Measurements from ENCODE around the gene CAMSAP3.

Gene CAMSAP3

GRCh38 chr19:7603919-7604318 is 8.3 kb downstream of the CAMSAP3 start:
- no peak overlapping the region for H3K27ac ChIP-seq (ENCODE audit: low read length)
- no peaks in the 10 kb centered on the region for H3K36me3 ChIP-seq (ENCODE audit: control insufficient read depth in 1 of 2, insufficient read depth in 2 of 2, low read length in 2 of 2)
- H3K27me3 ChIP-seq (ENCODE audit: low read depth, low read length), result no peaks in the 10 kb centered on the region
- H3K4me3 ChIP-seq (ENCODE audit: low read depth in 1 of 2, low read length in 2 of 2), result no peak overlapping the region
- H3K4me1 ChIP-seq (ENCODE audit: control insufficient read depth in 1 of 2, insufficient read depth in 2 of 2, low read length in 2 of 2), result no peaks in the 10 kb centered on the region
- no peaks in the 10 kb centered on the region for H3K9me3 ChIP-seq (ENCODE audit: control insufficient read depth in 1 of 2, low read length in 2 of 2)

DNA sequence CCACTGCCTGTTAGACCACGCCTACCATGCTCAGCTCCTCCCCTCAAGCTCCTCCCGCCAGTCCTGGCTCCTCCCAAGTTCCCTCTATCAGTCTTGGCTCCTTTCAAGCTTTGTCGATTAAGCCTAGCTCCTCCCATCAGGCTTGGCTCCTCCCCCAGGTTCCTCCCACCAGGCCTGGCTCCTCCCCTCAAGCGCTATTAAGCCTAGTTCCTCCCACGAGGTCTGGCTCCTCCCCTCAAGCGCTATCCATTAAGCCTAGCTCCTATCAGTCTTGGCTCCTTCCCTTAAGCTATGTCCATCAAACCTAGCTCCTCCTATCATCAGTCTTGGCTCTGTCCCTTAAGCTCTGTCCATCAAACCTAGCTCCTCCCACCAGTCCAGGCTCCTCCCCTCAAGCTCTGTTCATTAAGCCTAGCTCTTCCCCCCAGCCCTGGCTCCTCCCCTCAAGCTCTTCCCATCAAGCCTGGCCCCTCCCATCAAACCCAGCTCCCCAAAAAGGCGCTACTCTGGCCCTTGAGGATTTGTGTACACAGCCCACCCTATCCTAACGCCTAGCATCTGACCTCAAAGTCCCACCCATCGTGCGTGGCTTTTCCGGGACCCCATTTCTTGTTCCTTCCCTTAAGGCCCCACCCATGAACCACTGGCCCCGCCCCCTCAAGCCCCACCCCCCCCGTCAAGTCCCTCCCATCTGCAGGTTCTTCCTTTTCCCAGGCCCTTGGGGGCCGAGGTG is 10.0 kb downstream of the CAMSAP3 start:
- no peaks in the 10 kb centered on the region for H3K36me3 ChIP-seq (ENCODE audit: control insufficient read depth in 1 of 2, insufficient read depth in 2 of 2, low read length in 2 of 2)
- H3K9me3 ChIP-seq (ENCODE audit: control insufficient read depth in 1 of 2, low read length in 2 of 2), result no peaks in the 10 kb centered on the region
- H3K27me3 ChIP-seq (ENCODE audit: low read depth, low read length), result no peaks in the 10 kb centered on the region
- H3K4me3 ChIP-seq (ENCODE audit: low read depth in 1 of 2, low read length in 2 of 2), result no peak overlapping the region
- H3K27ac ChIP-seq (ENCODE audit: low read length), result no peak overlapping the region
- H3K4me1 ChIP-seq (ENCODE audit: control insufficient read depth in 1 of 2, insufficient read depth in 2 of 2, low read length in 2 of 2), result no peaks in the 10 kb centered on the region

DNA sequence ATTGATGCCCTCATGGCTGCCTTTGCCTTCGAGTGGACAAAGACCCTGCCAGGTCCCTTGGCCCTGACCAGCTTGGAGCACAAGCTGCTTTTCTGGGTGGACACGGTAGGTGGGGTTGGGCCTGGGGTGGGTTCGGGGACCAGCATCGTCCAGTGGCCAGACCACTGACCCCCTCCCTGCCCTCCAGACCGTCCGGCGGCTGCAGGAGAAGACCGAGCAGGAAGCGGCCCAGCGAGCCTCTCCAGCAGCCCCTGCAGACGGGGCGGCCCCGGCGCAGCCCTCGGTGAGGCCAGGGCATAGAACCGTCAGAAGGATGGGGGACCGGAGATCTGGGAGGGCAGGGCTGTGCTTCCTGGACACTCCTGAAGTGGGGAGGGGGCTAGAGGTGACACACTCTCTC is 10.6 kb downstream of the CAMSAP3 start:
- Histone ChIP-seq H3K36me3 (ENCODE audit: control insufficient read depth in 1 of 2, insufficient read depth in 2 of 2, low read length in 2 of 2) (no peaks in the 10 kb centered on the region), H3K9me3 (ENCODE audit: control insufficient read depth in 1 of 2, low read length in 2 of 2) (no peaks in the 10 kb centered on the region), H3K4me3 (ENCODE audit: low read depth in 1 of 2, low read length in 2 of 2) (no peak overlapping the region), H3K27ac (ENCODE audit: low read length) (no peak overlapping the region), H3K27me3 (ENCODE audit: low read depth, low read length) (no peaks in the 10 kb centered on the region), H3K4me1 (ENCODE audit: control insufficient read depth in 1 of 2, insufficient read depth in 2 of 2, low read length in 2 of 2) (no peaks in the 10 kb centered on the region)

DNA sequence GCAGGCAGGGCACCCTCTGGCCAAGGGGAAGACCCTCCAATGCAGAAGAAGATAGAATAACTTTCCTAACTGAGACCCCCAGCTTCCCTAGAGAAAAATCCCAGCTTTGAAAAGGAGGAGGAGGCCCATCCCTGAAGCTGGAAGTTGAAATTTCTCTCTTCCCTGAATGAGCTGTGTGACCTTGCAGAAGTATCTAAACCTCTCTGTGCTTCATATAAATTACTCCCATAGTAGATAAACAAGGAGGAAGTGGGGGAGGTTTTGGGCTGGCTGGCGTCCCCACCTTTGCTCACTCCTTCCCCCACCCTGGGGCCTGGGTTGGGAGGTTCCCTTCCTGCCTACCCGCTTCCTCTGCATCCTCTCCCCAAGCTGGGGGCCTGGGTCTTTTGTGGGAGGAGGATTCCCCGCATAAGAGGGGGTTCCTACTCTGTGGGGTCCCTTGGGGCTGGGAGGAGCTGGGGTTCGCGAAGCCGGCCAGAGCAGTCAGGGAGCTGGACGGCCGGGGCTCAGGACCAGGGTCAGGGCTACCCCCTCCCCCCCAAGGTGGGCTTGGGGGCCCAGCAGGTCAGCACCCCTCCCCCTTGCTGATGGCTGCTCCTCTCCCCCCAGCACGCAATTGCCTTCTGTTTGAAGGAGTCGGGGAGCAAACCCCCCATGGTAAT is 11.7 kb downstream of the CAMSAP3 start:
- H3K27ac ChIP-seq (ENCODE audit: low read length), result no peak overlapping the region
- H3K4me1 ChIP-seq (ENCODE audit: control insufficient read depth in 1 of 2, insufficient read depth in 2 of 2, low read length in 2 of 2), result no peaks in the 10 kb centered on the region
- H3K4me3 ChIP-seq (ENCODE audit: low read depth in 1 of 2, low read length in 2 of 2), result no peak overlapping the region
- H3K9me3 ChIP-seq (ENCODE audit: control insufficient read depth in 1 of 2, low read length in 2 of 2), result no peaks in the 10 kb centered on the region
- H3K27me3 ChIP-seq (ENCODE audit: low read depth, low read length), result no peaks in the 10 kb centered on the region
- no peaks in the 10 kb centered on the region for H3K36me3 ChIP-seq (ENCODE audit: control insufficient read depth in 1 of 2, insufficient read depth in 2 of 2, low read length in 2 of 2)

DNA sequence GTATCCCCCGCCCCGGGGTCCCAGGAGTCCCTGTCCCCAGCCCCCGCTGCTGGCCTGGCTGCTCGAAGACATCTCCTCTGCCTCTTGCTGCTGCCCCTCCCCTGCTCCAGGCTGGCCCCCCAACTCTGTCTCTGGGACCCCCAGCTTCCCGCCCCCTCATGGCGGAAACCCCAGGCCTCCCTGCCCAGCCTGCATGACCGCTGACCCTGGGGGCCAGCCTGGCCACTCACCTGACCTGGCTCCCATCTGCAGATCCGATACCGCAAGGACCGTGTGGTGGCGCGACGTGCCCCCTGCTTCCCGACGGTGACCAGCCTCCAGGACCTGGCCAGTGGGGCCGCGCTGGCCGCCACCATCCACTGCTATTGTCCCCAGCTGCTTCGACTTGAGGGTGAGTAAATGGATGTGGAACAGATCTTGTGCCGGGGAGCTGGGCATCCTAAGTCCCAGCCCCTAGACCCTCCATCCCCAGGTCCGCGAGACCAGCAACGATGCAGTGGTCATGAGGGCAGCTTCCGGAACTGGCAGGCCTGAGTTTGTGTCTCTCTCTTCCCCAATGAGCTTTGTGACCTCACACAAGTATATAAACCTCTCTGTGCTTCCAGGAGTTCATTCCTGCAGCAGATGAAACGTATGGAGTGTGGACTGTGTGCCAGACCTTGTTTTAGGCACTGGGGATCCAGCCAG is 12.4 kb downstream of the CAMSAP3 start:
- H3K4me3 ChIP-seq (ENCODE audit: low read depth in 1 of 2, low read length in 2 of 2), result no peak overlapping the region
- no peaks in the 10 kb centered on the region for H3K36me3 ChIP-seq (ENCODE audit: control insufficient read depth in 1 of 2, insufficient read depth in 2 of 2, low read length in 2 of 2)
- H3K9me3 ChIP-seq (ENCODE audit: control insufficient read depth in 1 of 2, low read length in 2 of 2), result no peaks in the 10 kb centered on the region

DNA sequence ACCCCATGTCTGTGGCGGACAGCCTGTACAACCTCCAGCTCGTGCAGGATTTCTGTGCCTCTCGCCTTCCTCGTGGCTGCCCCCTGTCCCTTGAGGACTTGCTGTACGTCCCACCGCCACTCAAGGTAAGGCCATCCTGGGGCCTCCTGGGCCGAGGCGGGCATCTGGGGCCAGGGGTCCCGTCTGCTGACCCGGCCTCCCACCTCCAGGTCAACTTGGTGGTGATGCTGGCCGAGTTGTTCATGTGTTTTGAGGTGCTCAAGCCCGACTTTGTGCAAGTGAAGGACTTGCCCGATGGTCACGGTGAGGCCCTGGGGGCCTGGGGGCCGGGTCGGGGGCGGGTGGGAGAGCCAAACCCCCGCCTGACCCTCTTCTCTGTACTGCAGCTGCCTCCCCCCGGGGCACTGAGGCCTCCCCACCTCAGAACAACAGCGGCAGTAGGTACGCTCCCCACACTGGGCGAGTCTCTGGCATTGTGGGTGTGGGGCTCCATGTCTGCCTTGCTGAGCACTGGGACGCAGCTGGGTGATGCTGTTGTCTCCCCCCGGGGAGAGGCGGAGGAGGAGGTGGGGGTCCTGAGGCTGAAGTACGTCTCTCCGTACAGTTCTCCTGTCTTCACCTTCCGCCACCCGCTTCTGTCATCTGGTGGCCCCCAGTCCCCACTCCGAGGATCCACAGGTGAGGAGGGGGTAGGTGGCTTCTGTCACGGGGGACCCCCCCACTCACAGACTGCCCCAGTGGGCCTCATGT is 15.0 kb downstream of the CAMSAP3 start:
- Histone ChIP-seq H3K4me3 (ENCODE audit: low read depth in 1 of 2, low read length in 2 of 2) (no peak overlapping the region), H3K9me3 (ENCODE audit: control insufficient read depth in 1 of 2, low read length in 2 of 2) (no peaks in the 10 kb centered on the region), H3K27me3 (ENCODE audit: low read depth, low read length) (no peaks in the 10 kb centered on the region), H3K36me3 (ENCODE audit: control insufficient read depth in 1 of 2, insufficient read depth in 2 of 2, low read length in 2 of 2) (no peaks in the 10 kb centered on the region), H3K27ac (ENCODE audit: low read length) (no peak overlapping the region), H3K4me1 (ENCODE audit: control insufficient read depth in 1 of 2, insufficient read depth in 2 of 2, low read length in 2 of 2) (no peaks in the 10 kb centered on the region)

More for the DNA sequence above, 12.4 kb downstream of the CAMSAP3 start:
- Histone ChIP-seq H3K27ac (ENCODE audit: low read length) (no peak overlapping the region), H3K27me3 (ENCODE audit: low read depth, low read length) (no peaks in the 10 kb centered on the region), H3K4me1 (ENCODE audit: control insufficient read depth in 1 of 2, insufficient read depth in 2 of 2, low read length in 2 of 2) (no peaks in the 10 kb centered on the region)

- no peaks in the 10 kb centered on the region for H3K9me3 ChIP-seq (ENCODE audit: control insufficient read depth in 1 of 2, low read length in 2 of 2)
- no peaks in the 10 kb centered on the region for H3K4me1 ChIP-seq (ENCODE audit: control insufficient read depth in 1 of 2, insufficient read depth in 2 of 2, low read length in 2 of 2)
- no peaks in the 10 kb centered on the region for H3K36me3 ChIP-seq (ENCODE audit: control insufficient read depth in 1 of 2, insufficient read depth in 2 of 2, low read length in 2 of 2)
- no peaks in the 10 kb centered on the region for H3K27me3 ChIP-seq (ENCODE audit: low read depth, low read length)
- H3K4me3 ChIP-seq (ENCODE audit: low read depth in 1 of 2, low read length in 2 of 2), result no peak overlapping the region
- H3K27ac ChIP-seq (ENCODE audit: low read length), result no peak overlapping the region
Observed at GRCh38 chr19:7611541-7612279, 16.0 kb downstream of the CAMSAP3 start.

DNA sequence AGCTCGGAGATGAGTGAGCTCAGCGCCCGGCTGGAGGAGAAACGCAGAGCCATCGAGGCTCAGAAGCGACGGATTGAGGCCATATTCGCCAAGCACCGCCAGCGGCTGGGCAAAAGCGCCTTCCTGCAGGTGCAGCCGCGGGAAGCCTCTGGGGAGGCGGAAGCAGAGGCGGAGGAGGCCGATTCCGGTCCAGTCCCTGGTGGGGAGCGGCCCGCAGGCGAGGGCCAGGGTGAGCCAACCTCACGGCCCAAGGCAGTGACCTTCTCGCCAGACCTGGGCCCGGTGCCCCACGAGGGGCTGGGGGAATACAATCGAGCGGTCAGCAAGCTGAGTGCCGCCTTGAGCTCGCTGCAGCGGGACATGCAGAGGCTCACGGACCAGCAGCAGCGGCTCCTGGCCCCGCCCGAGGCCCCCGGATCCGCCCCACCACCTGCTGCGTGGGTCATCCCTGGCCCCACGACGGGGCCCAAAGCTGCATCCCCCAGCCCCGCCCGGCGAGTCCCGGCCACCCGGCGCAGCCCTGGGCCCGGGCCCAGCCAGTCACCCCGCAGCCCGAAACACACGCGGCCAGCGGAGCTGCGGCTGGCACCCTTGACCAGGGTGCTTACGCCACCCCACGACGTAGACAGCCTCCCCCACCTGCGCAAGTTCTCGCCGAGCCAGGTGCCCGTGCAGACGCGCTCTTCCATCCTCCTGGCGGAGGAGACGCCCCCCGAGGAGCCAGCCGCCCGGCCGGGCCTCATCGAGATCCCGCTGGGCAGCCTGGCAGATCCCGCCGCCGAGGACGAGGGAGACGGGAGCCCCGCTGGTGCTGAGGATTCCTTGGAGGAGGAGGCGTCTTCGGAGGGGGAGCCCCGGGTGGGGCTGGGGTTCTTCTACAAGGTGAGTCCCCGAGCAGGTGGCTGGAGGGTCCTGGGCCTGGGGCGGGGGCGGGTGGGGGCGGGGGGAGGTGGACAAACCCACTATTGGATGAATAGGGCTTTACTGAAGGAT is 16.9 kb downstream of the CAMSAP3 start:
- Histone ChIP-seq H3K4me1 (ENCODE audit: control insufficient read depth in 1 of 2, insufficient read depth in 2 of 2, low read length in 2 of 2) (no peaks in the 10 kb centered on the region), H3K27me3 (ENCODE audit: low read depth, low read length) (no peaks in the 10 kb centered on the region), H3K4me3 (ENCODE audit: low read depth in 1 of 2, low read length in 2 of 2) (no peak overlapping the region), H3K36me3 (ENCODE audit: control insufficient read depth in 1 of 2, insufficient read depth in 2 of 2, low read length in 2 of 2) (peaks cover 0 to 3% of the 10 kb centered on the region in 2 donors), H3K27ac (ENCODE audit: low read length) (no peak overlapping the region), H3K9me3 (ENCODE audit: control insufficient read depth in 1 of 2, low read length in 2 of 2) (no peaks in the 10 kb centered on the region)

DNA sequence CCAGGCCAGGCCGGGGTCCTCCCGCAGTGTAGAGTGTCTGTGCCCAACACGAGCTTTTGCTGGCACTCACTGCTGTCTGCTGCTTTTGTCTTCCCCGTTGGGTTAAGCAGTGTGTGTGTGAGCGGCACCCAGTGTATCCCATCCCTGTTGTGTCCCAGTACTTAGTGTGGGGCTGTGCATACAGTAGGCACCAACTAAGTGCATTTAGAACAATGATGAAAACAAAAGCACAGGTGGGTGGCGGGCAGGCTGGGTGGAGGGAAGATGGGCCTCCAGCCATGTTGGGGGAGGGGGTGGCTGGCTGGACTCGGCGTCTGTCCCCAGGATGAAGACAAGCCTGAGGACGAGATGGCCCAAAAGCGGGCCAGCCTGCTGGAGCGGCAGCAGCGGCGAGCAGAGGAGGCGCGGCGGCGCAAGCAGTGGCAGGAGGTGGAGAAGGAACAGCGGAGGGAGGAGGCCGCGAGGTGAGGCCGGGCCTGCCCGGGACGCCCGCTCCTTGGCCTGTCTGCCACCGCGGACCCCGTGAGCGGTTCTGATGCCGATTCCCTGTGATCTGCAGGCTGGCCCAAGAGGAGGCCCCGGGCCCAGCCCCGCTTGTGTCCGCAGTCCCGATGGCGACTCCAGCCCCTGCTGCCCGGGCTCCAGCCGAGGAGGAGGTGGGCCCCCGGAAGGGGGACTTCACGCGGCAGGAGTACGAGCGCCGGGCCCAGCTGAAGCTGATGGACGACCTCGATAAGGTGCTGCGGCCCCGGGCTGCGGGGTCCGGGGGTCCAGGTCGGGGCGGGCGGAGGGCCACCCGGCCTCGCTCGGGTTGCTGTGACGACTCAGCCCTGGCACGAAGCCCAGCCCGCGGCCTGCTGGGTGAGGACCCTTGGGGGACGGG is 19.4 kb downstream of the CAMSAP3 start:
- peaks cover 0 to 3% of the 10 kb centered on the region in 2 donors for H3K4me1 ChIP-seq (ENCODE audit: control insufficient read depth in 1 of 2, insufficient read depth in 2 of 2, low read length in 2 of 2)

More for the DNA sequence above, 19.4 kb downstream of the CAMSAP3 start:
- H3K36me3 ChIP-seq (ENCODE audit: control insufficient read depth in 1 of 2, insufficient read depth in 2 of 2, low read length in 2 of 2), result peaks cover 0 to 19% of the 10 kb centered on the region in 2 donors
- H3K9me3 ChIP-seq (ENCODE audit: control insufficient read depth in 1 of 2, low read length in 2 of 2), result no peaks in the 10 kb centered on the region
- no peak overlapping the region for H3K27ac ChIP-seq (ENCODE audit: low read length)
- H3K27me3 ChIP-seq (ENCODE audit: low read depth, low read length), result no peaks in the 10 kb centered on the region
- H3K4me3 ChIP-seq (ENCODE audit: low read depth in 1 of 2, low read length in 2 of 2), result no peak overlapping the region
